Measurements from ENCODE around the gene PNMA6E. TPM values are rescaled to one million over a fixed set of nuclear protein-coding genes. Genes with fewer than 3 reads are reported as not detected.
"Not testable (repeated sequence)": the region's sequence is repeated elsewhere in the genome, so short reads cannot be mapped to it uniquely, and the experiment has no call there.

Gene PNMA6E
- total and polyA plus RNA-seq, 11 donors: not detected

DNA sequence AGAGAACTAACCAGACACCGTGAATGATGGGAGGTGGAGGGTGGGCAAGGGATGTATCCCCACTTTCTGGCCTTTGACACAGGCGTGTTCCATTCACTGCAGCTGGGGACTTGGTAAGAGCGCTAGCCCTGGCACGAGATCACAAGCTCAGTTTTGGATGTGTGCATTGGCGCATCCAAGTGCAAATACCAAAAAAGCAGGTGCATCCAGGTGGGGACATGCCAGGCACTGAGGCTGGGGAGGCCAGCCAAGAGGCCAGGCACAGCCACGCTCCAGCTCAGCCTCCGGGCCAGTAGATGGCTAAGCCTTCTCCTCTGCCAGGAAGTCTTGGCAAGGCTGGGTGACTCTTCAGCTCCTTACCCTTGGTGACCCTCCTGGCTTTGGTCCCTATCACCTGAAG is 5.8 kb upstream of the PNMA6E start:
- TF ChIP-seq, protein P1, sequence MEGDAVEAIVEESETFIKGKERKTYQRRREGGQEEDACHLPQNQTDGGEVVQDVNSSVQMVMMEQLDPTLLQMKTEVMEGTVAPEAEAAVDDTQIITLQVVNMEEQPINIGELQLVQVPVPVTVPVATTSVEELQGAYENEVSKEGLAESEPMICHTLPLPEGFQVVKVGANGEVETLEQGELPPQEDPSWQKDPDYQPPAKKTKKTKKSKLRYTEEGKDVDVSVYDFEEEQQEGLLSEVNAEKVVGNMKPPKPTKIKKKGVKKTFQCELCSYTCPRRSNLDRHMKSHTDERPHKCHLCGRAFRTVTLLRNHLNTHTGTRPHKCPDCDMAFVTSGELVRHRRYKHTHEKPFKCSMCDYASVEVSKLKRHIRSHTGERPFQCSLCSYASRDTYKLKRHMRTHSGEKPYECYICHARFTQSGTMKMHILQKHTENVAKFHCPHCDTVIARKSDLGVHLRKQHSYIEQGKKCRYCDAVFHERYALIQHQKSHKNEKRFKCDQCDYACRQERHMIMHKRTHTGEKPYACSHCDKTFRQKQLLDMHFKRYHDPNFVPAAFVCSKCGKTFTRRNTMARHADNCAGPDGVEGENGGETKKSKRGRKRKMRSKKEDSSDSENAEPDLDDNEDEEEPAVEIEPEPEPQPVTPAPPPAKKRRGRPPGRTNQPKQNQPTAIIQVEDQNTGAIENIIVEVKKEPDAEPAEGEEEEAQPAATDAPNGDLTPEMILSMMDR (IDR thresholded peaks at IDR 0.05): no peak
- no peak for TF ChIP-seq POLR2A (IDR thresholded peaks at IDR 0.05)
- H3K27me3 ChIP-seq: peaks cover 0 to 7% (median 0%) of the 10 kb centered on the region in 9 donors
- peaks cover 0 to 5% (median 0%) of the 10 kb centered on the region in 12 donors for H3K4me1 ChIP-seq
- H3K4me3 ChIP-seq: no peak overlapping the region
- ATAC-seq (no peak), DNase-seq (peak in 1 of 5 donors; percentile 13)
- H3K27ac ChIP-seq: no peak overlapping the region
- H3K36me3 ChIP-seq: no peaks in the 10 kb centered on the region
- 79 to 93% (median 90%) methylated on average over 4 to 7 of the region's 7 CpGs for WGBS, 4 donors
- H3K9me3 ChIP-seq: no peaks in the 10 kb centered on the region
- intact Hi-C loops (cut with DNase I): no loop called here

DNA sequence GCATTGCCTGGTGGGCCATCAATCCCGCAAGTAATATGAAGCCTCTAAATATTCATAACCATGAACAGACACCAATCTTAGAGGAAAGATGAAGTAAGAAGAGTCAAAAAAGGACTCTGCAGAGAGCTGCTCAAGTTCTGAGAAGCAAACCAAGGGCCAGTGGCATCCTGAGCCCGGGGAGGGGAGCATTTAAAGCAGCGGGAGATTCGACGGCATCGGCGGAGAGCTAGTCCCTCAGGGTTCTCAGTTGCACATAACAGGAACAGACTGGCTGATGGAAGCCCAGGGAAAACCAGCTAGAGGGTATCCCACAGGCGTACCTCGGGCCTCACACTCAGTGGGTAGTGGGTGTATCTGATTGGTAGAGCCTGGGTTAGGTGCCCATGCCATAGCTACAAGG is 4.9 kb upstream of the PNMA6E start:
- intact Hi-C loops (cut with DNase I): no loop called here

DNA sequence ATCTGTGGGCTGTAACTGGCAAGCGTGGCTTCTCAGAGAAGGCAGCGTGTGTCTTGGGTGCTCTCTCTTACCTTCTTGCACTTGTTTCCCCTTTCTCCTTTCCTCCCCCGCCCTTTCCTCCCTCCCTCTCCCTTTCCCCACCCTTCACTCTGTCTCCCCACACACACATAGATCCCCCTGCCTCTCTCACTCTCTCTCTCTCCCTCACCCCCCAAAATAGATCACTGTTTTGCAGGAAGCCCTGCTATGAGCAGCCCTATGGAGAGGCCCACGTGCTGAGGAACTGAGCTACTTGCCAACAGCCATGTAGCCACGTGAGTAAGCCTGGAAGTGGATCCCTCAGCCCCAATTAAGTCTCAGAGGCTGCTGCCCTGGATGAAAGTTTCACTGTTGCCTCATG is 4.3 kb upstream of the PNMA6E start:
- Histone ChIP-seq H3K4me3 (no peak overlapping the region), H3K27me3 (no peaks in the 10 kb centered on the region), H3K4me1 (no peaks in the 10 kb centered on the region), H3K36me3 (no peaks in the 10 kb centered on the region), H3K9me3 (no peaks in the 10 kb centered on the region), H3K27ac (no peak overlapping the region)
- DNase-seq (peak in 1 of 5 donors; percentile 4), ATAC-seq (no peak)
- WGBS, 4 donors: 35 to 43% (median 41%) methylated on average over 5 of the region's 5 CpGs
- no peak for TF ChIP-seq POLR2A (IDR thresholded peaks at IDR 0.05)
- TF ChIP-seq, protein P1 (IDR thresholded peaks at IDR 0.05): no peak
- intact Hi-C loops (cut with DNase I): no loop called here

More for the DNA sequence above, 4.9 kb upstream of the PNMA6E start:
- WGBS, 4 donors: 79 to 93% (median 91%) methylated on average over 9 of the region's 9 CpGs
- peaks cover 0 to 4% (median 0%) of the 10 kb centered on the region in 9 donors for H3K27me3 ChIP-seq
- TF ChIP-seq, protein P1 (IDR thresholded peaks at IDR 0.05): no peak
- TF ChIP-seq POLR2A (IDR thresholded peaks at IDR 0.05): no peak
- no peaks in the 10 kb centered on the region for H3K9me3 ChIP-seq
- H3K27ac ChIP-seq: no peak overlapping the region
- DNase-seq: peak in 1 of 5 donors; percentile 6
- no peak for ATAC-seq
- H3K4me1 ChIP-seq: no peaks in the 10 kb centered on the region
- H3K4me3 ChIP-seq: no peak overlapping the region
- H3K36me3 ChIP-seq: no peaks in the 10 kb centered on the region

DNA sequence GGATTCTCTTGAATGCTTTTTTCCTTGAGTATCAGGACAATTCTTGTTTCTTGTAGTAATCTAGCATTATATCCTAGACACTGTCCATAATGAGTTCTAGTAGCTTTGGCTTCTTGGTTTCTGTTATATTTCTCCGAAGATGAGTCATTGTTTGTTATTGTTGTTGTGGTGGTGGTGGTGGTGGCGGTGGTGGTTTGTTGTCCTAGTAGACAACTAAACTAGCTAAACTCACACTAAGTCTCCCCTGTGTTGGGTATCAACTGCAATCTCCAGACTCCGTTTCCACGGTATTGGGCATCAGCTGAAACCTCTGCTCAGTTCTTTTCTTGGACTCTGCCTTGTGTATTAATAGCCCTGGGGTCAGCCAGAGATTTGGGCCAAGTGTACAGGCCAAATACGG is 3.2 kb upstream of the PNMA6E start:
- not testable (repeated sequence) for ATAC-seq

More for the DNA sequence above, 3.2 kb upstream of the PNMA6E start:
- peak in 1 of 5 donors; percentile 3 for DNase-seq
- WGBS, 4 donors: 58 to 76% (median 65%) methylated on average over 5 of the region's 5 CpGs
- H3K4me3 ChIP-seq; H3K36me3 ChIP-seq; H3K27ac ChIP-seq; H3K4me1 ChIP-seq; H3K27me3 ChIP-seq; H3K9me3 ChIP-seq; intact Hi-C loops (cut with DNase I): not testable (repeated sequence)
